ENCODE measurements around the gene MAP3K13. TPM values are rescaled to one million over a fixed set of nuclear protein-coding genes. Genes with fewer than 3 reads are reported as not detected.
A peak's percentile ranks its signal among the peaks of the same experiment; 100 is the strongest.

Gene MAP3K13
- total and polyA plus RNA-seq, 10 of the 15 experiments (the other 5 are each of a cell fraction or from before 2014, with no cell fraction given): 10.5 to 70.8 (median 26.8) TPM

GRCh38 chr3:185405664-185406063 lies 42.7 kb downstream of the MAP3K13 start:
- WGBS (ENCODE audit: insufficient coverage, insufficient replicate concordance, low lambda C conversion rate, missing lambda C conversion rate): 63% methylated on average over 3 of the region's 3 CpGs
- in situ Hi-C loops (cut with MboI) (no loop called here), intact Hi-C loops (cut with micrococcal nuclease; ENCODE audit: unreplicated experiment) (no loop called here)
- CTCF ChIA-PET: no interaction called here
- Histone ChIP-seq H2AFZ (ENCODE audit: control insufficient read depth, low read depth, low read length) (no peak overlapping the region), H4K20me1 (ENCODE audit: control insufficient read depth, insufficient read depth) (no peaks in the 10 kb centered on the region), H3K27ac (ENCODE audit: control insufficient read depth, insufficient read depth) (no peak overlapping the region), H3K4me1 (ENCODE audit: control insufficient read depth, insufficient read depth, low read length) (no peaks in the 10 kb centered on the region), H3K36me3 (ENCODE audit: control insufficient read depth in 2 of 2, insufficient read depth in 2 of 2, low read length in 1 of 2) (no peaks in the 10 kb centered on the region), H3K9ac (ENCODE audit: control insufficient read depth, insufficient read depth, low read length) (no peak overlapping the region), H3K9me3 (replicated peaks; ENCODE audit: control insufficient read depth, insufficient read depth, low read length) (no peaks in the 10 kb centered on the region), H3K4me3 (no peak overlapping the region), H3K79me2 (ENCODE audit: control insufficient read depth, insufficient read depth, low read length) (no peaks in the 10 kb centered on the region), H3K27me3 (replicated peaks in 1 of 2; ENCODE audit: control insufficient read depth in 2 of 2, insufficient read depth in 2 of 2, low read length in 1 of 2) (no peaks in the 10 kb centered on the region), H3K4me2 (ENCODE audit: control insufficient read depth, insufficient read depth) (no peak overlapping the region)
- SMC1A ChIA-PET (ENCODE audit: uncharacterized antibody, unreplicated experiment): interaction anchor here (0.7 kb wide), 1 partner anchor 14 kb away, joined by 3 read pairs; no protein-coding TSS in a partner anchor
- DNase-seq (ENCODE audit: low read depth, low spot score): no peak
- no peak for ATAC-seq
- POLR2A ChIA-PET: no interaction called here
- no TSS peak for BruUV-seq (replicated peaks)
- RAD21 ChIA-PET (ENCODE audit: unreplicated experiment): no interaction called here
- FAIRE-seq: peak; percentile 27
- no peak for TF ChIP-seq CHD4 (IDR thresholded peaks at IDR 0.05)
- no peak for TF ChIP-seq SREBF1 (IDR thresholded peaks at IDR 0.05; ENCODE audit: low read length)
- no peak for TF ChIP-seq JUNB (IDR thresholded peaks at IDR 0.05)
- no peak for TF ChIP-seq PBX3 (IDR thresholded peaks at IDR 0.05; ENCODE audit: insufficient replicate concordance, low read depth, low read length)
- TF ChIP-seq SKIL (IDR thresholded peaks at IDR 0.05; ENCODE audit: low read depth, poor library complexity, severe bottlenecking): no peak
- no peak for TF ChIP-seq SMAD1 (IDR thresholded peaks at IDR 0.05; ENCODE audit: low read depth, partially characterized antibody)
- no peak for TF ChIP-seq SREBF2 (IDR thresholded peaks at IDR 0.05; ENCODE audit: low read length)
- TF ChIP-seq NFIC (IDR thresholded peaks at IDR 0.05; ENCODE audit: low read depth, low read length): no peak
- no peak for TF ChIP-seq SIX5 (IDR thresholded peaks at IDR 0.05; ENCODE audit: low read depth, low read length, severe bottlenecking)
- no peak for TF ChIP-seq ZNF207 (IDR thresholded peaks at IDR 0.05; ENCODE audit: borderline replicate concordance)
- no peak for TF ChIP-seq REST (IDR thresholded peaks at IDR 0.05; ENCODE audit: low read depth, low read length)
- TF ChIP-seq ZSCAN29 (IDR thresholded peaks at IDR 0.05): no peak
- no peak for TF ChIP-seq CBX3 (IDR thresholded peaks at IDR 0.05; ENCODE audit: borderline replicate concordance, low read depth)

Measured in GM12878 (cell line).